ENCODE measurements around the gene BCL11B. TPM values are rescaled to one million over a fixed set of nuclear protein-coding genes. Genes with fewer than 3 reads are reported as not detected.

Gene BCL11B
- total RNA-seq, 4 donors from 2014 or later: 0.21 to 0.78 (median 0.26) TPM

GRCh38 chr14:99198746-99199502 lies 73.1 kb downstream of the BCL11B start:
- no peak for TF ChIP-seq POLR2A (IDR thresholded peaks at IDR 0.05)
- no peak for TF ChIP-seq EP300 (IDR thresholded peaks at IDR 0.05)
- TF ChIP-seq CTCF (IDR thresholded peaks at IDR 0.05): no peak
- Histone ChIP-seq H3K4me3 (no peak overlapping the region), H3K4me1 (peaks cover 0 to 10% (median 0%) of the 10 kb centered on the region in 4 donors), H3K27ac (no peak overlapping the region), H3K36me3 (no peaks in the 10 kb centered on the region), H3K9me3 (no peaks in the 10 kb centered on the region), H3K27me3 (no peaks in the 10 kb centered on the region)
- WGBS, 2 donors: 70 to 73% methylated on average over 24 of the region's 24 CpGs
- DNase-seq (ENCODE audit: low spot score in 2 of 2): no peak

DNA sequence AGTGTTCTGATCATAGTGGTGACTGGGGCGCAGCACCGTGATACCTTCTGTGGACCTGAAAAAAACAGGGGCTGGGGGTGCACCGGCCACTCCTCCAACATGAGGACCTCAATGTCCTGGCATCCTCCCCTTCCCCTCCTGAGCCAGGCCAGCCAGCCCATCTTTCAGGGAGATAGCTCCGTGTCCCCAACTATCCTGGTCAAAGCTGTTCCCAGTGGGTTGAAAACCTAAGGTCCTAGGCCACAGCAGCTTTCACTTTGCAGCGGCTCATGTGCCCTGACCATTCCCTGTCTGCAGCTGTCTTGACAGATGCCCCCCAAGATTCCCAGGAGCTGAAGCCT lies 75.7 kb downstream of the BCL11B start:
- DNase-seq (ENCODE audit: low spot score in 2 of 2): no peak

GRCh38 chr14:99195602-99196309 lies 76.2 kb downstream of the BCL11B start:
- no peaks in the 10 kb centered on the region for H3K27me3 ChIP-seq
- H3K9me3 ChIP-seq: no peaks in the 10 kb centered on the region
- no peak overlapping the region for H3K4me3 ChIP-seq
- DNase-seq (ENCODE audit: low spot score in 2 of 2): no peak
- no peak overlapping the region for H3K27ac ChIP-seq
- WGBS, 2 donors: 25 to 32% methylated on average over 14 to 15 of the region's 15 CpGs
- no peaks in the 10 kb centered on the region for H3K36me3 ChIP-seq
- H3K4me1 ChIP-seq: peaks cover 0 to 33% (median 7%) of the 10 kb centered on the region in 4 donors
- no peak for TF ChIP-seq CTCF (IDR thresholded peaks at IDR 0.05)
- TF ChIP-seq EP300 (IDR thresholded peaks at IDR 0.05): no peak
- TF ChIP-seq POLR2A (IDR thresholded peaks at IDR 0.05): no peak

More for the DNA sequence above, 75.7 kb downstream of the BCL11B start:
- H3K36me3 ChIP-seq: no peaks in the 10 kb centered on the region
- H3K4me3 ChIP-seq: no peak overlapping the region
- H3K27ac ChIP-seq: no peak overlapping the region
- H3K9me3 ChIP-seq: no peaks in the 10 kb centered on the region
- 77 to 80% methylated on average over 4 to 5 of the region's 5 CpGs for WGBS, 2 donors
- H3K4me1 ChIP-seq: peaks cover 0 to 29% (median 4%) of the 10 kb centered on the region in 4 donors
- no peak for TF ChIP-seq EP300 (IDR thresholded peaks at IDR 0.05)
- no peak for TF ChIP-seq CTCF (IDR thresholded peaks at IDR 0.05)
- no peak for TF ChIP-seq POLR2A (IDR thresholded peaks at IDR 0.05)
- no peaks in the 10 kb centered on the region for H3K27me3 ChIP-seq

- Histone ChIP-seq H3K4me1 (peaks cover 0 to 33% (median 7%) of the 10 kb centered on the region in 4 donors), H3K36me3 (no peaks in the 10 kb centered on the region), H3K9me3 (no peaks in the 10 kb centered on the region), H3K27ac (no peak overlapping the region), H3K4me3 (no peak overlapping the region), H3K27me3 (no peaks in the 10 kb centered on the region)
- WGBS, 2 donors: 91 to 94% methylated on average over 13 of the region's 13 CpGs
- TF ChIP-seq POLR2A (IDR thresholded peaks at IDR 0.05) (no peak), CTCF (IDR thresholded peaks at IDR 0.05) (no peak), EP300 (IDR thresholded peaks at IDR 0.05) (no peak)
- no peak for DNase-seq (ENCODE audit: low spot score in 2 of 2)
Observed at GRCh38 chr14:99194736-99195135, 77.3 kb downstream of the BCL11B start.

DNA sequence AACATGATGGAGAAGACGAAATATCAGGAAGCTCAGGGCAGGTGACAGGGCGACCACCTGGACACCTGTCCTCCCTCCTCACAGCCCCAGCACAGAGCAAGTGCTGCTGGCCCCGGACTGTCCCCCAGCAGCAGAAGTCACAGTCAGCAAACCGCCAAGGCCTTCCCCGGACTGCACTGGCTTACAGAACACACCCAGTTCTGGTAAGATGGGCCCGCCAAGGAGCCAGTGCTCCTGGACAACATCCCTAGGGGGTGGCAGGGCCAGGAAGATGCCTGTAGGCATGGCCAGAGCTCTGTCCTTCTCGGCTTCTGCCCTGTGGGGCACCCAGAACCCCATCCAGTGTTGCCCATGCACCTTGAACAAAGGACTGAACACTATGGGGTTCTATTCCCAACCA lies 77.9 kb downstream of the BCL11B start:
- no peak for DNase-seq (ENCODE audit: low spot score in 2 of 2)
- Histone ChIP-seq H3K27me3 (no peaks in the 10 kb centered on the region), H3K36me3 (no peaks in the 10 kb centered on the region), H3K9me3 (no peaks in the 10 kb centered on the region), H3K4me3 (no peak overlapping the region), H3K4me1 (peaks cover 0 to 33% (median 7%) of the 10 kb centered on the region in 4 donors), H3K27ac (no peak overlapping the region)
- 92 to 95% methylated on average over 7 of the region's 7 CpGs for WGBS, 2 donors
- TF ChIP-seq POLR2A (IDR thresholded peaks at IDR 0.05) (no peak), CTCF (IDR thresholded peaks at IDR 0.05) (no peak), EP300 (IDR thresholded peaks at IDR 0.05) (no peak)

All from tibial nerve (tissue), 4 donors.